NCI-H526 (cell line): Measurements from ENCODE around the gene OSBPL9.
"Not testable (repeated sequence)": the region's sequence is repeated elsewhere in the genome, so short reads cannot be mapped to it uniquely, and the experiment has no call there.

Source experiments
- DNase-seq, 2 experiments: peaks; one replicate each; lab custom pipeline; 2025; lab: John Stamatoyannopoulos, UW

The OSBPL9 gene

DNA sequence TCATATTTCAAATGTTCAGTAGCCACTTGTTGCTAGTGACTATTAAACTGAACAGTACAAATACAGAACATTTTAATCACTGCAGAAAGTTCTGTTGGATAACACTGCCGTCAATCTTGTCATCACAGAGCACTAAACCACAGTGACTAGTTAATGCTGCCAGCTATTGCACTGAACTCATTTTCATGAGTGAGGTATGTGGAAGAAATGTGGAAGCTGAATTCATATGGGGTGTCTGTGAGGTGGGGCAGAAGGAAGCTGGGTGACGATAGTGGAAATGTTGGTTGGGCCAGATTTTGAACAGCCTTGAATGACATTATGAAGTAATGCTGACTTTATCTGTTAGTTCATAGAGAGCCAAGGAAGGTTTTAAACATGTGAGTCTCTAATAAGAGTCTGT, 49.6 kb downstream of the OSBPL9 start:
- no peak for DNase-seq

DNA sequence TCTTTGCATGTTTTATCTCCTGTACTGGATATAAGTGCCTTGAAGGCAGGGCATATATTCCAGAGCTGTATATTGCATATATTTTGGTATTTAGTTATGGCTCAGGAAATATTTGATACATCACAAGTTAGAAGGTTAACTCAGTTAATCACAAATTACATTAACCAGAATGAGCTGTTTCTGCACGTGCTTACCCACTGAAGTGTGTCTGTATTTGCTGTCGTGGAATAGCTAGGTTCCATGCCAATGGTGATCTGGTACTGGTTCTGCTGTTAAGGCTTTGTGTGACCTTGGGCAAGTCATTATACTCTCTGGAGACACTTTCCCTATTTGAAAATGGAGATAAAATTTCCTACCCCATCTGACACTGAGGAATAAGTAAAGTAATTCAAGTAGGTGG, 50.7 kb downstream of the OSBPL9 start:
- no peak for DNase-seq

DNA sequence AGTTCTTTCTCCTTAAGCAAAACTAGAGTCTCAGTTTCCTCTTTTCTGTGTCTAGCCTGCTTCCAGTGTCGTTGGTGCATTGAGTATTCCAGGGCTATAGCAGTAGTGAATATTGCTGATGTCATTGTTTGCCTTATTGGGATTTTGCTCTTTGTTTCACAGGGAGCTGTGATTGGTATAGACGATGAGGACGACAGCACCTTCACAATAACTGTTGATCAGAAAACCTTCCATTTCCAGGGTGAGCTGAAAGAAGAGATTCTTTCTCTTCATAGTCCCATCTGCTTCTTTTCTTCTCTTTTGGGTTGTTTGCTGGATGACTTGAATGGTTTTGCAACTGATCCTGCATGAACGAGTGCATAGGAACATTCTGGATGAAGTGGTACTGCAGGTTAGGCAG, 52.4 kb downstream of the OSBPL9 start:
- DNase-seq: no peak

DNA sequence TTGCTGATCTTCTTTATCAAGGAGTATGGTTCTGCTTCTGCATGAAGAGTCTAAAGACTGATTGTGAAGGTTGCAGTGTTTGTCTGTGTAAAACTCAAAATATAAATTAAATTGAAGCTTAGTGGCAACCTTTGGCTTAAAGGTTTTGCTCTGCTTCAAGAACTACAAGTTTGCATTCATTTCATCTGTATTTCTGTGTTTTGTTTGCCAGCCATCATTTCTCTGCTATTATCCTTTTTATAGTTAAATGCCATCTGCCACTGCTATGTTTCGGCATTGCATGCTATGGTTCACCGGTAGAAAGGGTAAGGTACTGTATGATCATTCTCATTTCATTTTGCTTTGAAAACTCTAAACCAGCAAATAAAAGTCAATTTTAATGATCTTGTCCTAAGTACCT, 52.9 kb downstream of the OSBPL9 start:
- no peak for DNase-seq

DNA sequence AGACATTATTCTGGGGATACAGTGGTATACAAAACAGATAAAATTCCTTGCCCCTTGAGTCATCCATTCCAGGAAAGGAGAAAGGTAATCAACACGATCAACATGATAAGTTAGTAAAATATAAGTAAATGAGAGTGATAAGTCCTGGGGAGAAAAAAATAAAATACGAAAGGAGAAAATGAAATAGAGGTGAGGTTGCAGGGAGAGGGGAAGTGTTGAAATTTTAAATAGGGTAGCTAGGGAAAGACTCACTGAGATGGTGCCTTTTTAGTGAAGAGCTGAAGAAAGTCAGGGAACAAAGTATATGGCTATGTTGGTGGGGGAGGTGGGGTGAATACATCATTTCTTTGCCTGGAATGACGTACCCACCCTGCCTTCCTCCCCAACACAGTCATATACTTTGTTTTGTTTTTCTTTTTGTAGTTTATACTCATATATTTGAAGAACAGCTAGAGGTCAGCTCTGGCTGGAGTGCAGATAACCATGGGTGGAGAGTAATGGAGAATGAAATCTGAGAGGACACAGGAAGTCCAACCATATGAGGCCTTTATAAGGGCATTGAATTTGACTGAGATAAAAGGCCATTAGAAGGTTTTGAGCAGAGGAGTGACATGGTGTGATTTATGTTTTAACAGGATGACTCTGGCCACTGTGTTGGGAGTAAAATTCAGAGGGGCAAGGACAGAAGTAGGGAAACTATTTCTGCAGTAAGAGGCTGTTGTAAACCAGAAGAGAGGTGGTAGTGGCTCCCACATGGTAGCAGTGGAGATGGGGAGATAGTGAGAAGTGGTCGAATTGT, 54.8 kb downstream of the OSBPL9 start:
- DNase-seq: no peak

DNA sequence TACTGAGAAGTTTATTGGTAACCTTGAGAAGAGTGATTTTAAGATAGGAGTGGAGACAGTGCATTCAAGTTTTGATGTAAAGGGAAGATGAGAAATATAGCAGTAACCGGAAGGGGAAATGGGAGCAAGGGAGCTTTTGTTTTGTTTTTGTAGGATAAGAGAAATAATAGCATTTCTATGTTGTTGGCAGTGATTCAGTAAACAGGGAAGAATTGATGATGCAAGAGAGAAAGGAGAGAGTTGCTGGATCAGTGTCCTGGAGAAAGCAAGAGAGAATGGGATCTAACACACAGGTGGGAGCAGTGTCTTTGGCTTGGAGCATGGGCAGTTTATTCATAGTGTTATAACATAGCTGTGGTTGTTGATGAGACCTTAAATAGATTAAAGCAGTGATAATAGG, 56.4 kb downstream of the OSBPL9 start:
- DNase-seq: no peak

DNA sequence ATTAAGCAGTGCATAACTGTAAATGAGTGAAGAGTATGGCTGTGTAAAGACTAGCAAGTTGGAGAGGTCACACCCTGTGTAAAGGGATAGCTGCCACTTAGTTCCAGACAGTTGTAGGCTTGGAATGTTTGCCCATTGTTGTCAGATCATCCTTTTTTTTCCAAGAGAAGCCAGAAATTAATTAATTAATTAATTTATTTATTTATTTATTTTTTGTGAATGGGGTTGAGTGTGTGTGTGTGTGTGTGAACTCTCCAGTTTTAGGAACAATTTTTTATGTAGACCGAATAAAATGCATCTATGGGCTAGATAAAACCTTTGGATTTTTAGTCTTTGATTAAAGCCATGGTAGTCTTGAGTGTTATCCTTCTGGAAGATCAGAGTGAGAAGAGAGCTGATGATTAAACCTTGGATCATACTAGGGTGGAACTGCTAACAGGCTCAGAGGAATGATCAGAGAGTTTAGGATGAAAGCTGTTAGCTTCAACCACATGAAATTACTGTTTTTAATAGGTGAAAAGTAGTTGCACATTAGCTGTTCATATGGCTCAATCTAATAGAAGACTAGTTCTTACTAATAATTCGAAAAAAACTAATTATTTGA, 58.4 kb downstream of the OSBPL9 start:
- DNase-seq: no peak

DNA sequence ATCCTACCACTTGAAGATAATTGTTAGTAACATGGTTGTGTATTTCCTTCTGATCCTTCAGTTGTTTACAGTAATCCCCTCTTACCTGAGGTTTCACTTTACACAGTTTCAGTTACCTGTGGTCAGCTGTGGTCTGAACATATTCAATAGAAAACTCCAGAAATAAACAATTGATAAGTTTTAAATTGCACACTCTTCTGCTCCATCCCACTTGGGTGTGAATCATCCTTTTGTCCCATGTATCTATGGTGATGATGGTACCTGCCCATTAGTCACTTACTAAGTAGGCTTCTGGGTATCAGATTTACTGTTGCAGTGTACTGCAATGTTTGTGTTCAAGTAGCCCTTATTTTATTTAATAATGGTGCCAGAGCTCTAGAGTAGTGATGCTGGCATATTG, 62.5 kb downstream of the OSBPL9 start:
- DNase-seq: no peak

DNA sequence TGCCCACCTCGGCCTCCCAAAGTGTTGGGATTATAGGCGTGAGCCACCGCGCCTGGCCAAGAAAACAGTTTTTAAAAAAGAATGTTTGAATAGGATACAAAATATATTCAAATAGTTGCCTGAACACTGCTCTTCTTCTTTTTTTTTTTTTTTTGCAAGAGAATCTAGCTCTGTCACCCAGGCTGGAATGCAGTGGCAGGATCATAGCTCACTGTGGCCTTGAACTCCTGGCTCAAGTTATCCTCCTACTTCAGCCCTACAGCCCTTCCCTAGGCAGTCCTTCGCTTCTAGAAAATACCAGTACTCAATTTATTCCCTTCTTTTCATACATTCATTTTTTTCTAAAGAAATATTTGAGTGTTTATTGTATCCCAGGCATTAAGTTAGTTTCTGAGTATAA, 67.9 kb downstream of the OSBPL9 start:
- DNase-seq: no peak

DNA sequence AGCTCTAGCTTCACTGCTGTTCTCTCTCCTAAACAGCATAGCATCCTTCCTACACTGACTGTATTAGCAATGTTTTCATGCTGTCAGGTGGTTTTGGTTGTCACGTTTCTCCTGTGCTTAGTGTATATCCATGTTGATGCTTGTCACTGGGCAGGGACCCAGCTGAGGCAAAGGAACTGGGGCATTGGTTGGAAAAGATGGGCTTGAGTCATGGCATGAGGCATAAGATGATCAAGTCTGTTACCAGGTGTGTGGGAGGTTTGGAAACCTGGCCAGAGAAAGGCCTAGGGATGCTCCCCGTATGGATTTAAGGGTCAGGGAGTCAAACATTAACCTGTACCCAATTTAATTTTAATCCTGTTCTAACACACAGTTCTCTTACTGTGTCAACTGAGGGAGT, 69.6 kb downstream of the OSBPL9 start:
- DNase-seq: no peak

DNA sequence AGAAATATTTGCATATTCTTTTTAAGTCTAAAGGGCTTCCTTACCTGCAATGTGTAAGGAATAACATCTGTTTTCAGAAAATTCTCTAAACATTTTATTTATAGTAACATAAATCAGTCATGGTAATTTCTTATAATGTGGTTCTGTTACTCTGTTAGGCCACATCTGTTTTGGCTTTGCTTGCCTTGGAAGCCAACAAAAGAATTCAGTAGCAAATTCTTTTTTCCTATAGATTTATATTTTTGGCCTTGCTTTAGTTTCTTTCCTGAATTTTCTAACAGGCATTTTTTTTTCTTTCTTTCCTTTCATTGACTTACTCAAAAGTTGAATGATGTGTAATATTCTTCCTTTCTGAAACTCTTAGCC, 72.2 kb downstream of the OSBPL9 start:
- DNase-seq: no peak

DNA sequence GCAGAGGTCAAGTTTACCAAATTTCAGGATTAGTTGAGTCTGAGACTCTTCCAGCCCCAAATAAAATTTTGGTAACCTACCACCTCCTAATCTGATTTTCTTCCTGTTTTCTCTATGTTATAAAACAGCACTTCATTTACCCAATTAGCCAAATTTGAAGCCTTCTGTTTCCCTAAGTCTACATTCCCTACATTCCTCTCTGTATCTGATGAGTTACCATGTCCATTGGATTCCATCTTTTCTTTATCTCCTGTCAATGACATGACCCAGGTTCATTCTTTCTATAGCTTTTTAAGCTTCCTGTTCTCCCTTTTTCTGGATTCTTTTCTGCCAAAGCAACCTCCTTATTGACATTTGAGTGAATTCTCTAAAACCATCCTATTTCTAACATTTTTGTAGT, 72.8 kb downstream of the OSBPL9 start:
- DNase-seq: no peak

DNA sequence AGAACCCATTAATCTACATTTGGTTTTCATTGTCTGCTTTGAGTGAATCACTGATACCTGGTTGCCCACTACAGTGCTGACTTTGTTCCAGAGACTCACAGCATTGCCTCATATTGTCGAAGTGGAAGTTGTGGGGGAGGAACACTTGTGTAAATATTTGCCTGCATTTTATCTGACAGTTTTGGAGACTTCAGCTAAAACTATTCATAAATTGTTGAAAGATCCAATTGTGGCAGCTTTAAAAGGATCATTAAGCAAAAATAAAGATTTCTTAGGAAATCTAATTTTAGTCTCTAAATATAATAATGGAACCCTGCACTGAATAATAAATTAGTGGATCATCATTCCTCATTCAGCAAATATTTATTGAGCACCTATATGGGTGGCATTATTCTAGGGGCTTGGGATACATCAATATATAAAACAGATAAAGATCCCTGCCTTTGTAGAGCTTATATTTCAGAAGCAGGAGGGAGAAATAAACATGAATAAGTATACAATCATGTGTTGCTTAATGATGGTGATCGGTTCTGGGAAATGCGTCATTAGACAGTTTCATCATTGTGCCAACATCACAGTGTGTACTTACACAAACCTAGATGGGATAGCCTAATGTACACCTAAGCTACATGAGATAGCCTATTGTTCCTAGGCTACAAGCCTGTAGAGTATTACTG, 73.5 kb downstream of the OSBPL9 start:
- no peak for DNase-seq

DNA sequence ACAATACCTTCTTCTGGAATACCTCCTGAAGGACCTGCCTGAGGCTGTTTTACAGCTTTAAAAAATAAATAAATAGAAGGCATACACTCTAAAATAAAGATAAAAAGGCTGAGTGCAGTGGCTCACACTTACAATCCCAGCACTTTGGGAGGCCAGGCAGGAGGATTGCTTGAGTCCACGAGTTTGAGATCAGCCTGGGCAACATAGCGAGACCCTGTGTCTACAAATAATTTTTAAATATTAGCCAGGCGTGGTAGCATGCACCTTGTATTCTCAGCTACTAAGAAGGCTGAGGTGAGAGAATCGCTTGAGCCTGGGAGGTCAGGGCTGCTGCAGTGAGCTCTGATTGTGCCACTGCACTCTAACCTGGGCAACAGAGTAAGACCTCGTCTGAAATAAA, 75.0 kb downstream of the OSBPL9 start:
- DNase-seq: peak in 1 of 2 experiments; percentile 3

DNA sequence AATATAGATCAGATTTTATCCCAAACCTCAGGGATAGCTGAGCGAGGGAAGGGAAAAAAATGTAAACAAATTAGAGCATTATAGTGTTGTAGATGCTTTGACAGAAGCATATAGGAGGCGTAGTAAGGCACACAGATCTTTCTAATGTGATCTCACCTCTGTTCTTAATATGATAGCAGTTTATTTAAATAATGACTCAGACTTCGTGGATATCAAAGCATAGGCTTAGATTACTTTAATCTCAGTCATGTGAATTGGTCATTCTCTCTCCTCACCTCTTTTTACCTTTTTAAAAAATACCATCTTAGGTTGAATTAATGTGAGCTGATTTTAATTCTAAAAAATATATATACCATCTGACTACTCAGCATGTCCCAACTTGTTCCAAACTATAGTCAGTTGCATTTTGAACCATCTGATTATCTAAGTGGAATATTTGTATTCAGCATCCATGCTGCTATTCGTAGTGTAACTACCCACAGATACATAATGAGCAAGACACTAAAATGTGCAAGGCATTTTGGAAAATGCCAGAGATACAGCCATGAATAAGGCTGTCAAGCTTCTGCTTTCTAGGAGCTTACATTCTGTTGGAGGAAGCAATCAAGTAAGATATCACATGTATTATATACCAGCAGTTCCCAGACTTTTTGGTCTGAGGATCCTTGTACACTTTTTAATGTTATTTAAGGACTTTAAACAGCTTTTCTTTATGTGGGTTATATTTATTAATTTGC, 76.7 kb downstream of the OSBPL9 start:
- peak in 1 of 2 experiments; percentile 23 for DNase-seq

DNA sequence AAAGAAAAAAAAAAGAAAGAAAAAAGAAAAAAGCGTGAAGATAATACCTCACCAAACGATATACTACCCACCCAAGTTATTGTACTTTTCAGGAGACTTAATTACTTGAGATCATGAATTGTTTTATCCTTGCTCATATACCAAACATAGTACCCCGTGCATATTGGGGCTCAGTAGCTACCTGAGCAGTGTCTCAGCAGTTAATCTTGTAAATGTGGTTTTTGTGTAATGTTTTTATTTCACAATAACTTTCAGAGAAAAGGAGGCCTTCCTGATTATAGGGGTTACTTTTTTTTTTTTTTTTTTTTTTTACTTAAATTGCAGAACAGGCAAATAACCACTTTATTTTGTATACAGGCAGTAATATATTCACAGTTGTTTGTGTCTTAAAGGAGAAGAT, 80.3 kb downstream of the OSBPL9 start:
- no peak for DNase-seq

DNA sequence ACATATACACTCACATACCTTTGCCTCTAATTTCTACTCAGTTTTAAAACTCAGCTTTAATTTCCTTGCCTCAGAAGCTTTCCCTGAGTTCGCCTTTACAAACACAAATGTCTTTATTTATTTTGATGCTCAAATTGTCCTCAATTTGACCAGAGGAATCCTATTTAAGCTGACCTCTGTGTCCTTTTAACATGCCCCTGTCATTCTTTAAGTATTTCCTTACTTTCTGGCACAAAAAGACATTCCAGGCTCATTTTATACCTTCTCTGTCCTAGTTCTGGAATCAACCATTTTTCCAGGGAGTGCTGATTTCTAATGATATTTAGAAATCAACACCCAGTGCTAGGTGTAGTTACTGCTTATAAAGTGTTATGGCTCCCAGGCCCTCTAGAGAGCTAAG, 82.5 kb downstream of the OSBPL9 start:
- no peak for DNase-seq

DNA sequence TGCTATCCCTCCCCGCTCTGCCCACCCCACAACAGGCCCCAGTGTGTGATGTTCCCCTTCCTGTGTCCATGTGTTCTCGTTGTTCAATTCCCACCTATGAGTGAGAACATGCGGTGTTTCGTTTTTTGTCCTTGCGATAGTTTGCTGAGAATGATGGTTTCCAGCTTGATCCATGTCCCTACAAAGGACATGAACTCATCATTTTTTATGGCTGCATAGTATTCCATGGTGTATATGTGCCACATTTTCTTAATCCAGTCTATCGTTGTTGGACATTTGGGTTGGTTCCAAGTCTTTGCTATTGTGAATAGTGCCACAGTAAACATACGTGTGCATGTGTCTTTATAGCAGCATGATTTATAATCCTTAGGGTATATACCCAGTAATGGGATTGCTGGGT, 84.9 kb downstream of the OSBPL9 start:
- DNase-seq: not testable (repeated sequence)

DNA sequence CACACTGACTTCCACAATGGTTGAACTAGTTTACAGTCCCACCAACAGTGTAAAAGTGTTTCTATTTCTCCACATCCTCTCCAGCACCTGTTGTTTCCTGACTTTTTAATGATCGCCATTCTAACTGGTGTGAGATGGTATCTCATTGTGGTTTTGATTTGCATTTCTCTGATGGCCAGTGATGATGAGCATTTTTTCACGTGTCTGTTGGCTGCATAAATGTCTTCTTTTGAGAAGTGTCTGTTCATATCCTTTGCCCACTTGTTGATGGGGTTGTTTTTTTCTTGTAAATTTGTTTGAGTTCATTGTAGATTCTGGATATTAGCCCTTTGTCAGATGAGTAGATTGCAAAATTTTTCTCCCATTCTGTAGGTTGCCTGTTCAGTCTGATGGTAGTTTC, 85.3 kb downstream of the OSBPL9 start:
- DNase-seq: not testable (repeated sequence)

DNA sequence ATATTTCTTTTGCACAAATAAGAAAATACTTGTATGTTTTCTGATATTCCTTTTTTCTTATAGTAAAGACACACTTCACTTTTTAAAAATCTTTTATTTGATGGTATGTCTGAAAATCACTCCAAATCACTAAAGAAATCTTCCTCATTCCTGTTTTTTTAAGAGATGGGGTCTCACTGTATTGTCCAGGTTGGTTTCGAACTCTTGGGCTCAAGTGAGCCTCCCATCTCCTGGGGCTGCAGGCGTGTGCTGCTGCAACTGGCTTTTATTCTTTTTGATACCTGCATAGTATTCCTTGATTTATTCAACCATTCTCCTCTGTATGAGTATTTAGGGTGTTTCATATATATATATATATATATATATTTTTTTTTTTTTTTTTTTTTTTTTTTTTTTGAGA, 88.1 kb downstream of the OSBPL9 start:
- DNase-seq: no peak

DNA sequence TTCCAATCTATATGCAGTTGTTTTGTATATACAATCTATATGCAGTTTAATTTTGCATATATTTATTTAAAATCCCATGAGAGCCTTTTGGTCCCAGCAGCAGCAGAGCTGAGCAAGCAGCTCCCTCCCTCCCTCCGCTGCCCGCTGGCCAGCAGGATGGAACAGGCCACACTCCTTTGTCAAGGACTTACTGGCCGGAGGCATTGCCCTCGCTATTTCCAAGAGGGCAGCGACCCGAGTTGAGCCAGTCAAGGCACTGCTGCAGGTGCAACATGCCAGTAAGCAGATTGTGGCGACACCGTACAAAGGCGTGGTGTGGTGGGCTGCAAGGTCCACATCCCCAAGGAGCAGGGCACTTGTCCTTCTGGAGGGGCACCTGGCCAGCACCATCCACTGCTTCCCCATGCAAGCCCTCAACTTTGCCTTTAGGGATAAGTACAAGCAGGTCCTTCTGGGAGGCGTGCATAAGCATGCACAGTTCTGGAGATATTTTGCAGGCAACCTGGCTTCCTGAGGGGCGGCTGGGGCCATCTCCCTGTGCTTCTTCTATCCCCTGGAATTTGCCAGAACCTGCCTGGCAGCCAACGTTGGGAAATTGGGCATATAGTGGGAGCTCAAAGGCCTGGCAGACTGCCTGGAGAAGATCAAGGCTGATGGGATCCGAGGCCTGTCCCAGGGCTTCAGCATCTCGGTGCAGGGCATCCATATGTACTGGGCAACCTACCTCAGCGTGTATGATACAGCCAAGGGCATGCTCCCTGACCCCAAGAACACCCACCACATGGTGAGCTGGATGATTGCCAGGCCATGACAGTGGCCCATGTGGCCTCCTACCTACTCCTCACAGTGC, 92.2 kb downstream of the OSBPL9 start:
- peak in 1 of 2 experiments; percentile 26 for DNase-seq

DNA sequence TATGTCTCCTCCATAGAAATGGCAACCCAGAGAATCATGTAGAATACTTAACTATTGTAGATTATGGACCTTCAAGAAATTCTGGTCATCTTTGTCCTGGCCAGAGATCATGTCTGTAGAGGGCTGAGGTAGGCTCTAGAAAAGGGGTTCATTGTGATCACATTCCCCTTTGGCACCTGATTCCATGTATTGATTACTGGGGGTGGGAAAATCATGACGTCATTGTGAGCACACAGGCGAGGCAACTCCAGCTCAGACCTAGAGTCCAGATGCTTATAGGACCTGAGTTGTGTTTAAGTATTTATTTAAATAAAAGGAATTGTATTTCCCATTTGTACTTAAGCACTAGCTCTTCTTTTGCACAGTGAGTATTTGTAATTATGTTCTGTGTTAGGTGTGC, 93.1 kb downstream of the OSBPL9 start:
- no peak for DNase-seq
